ENCODE results near the gene TBXAS1.
A peak's percentile ranks its signal among the peaks of the same experiment; 100 is the strongest.

TBXAS1 gene

DNA sequence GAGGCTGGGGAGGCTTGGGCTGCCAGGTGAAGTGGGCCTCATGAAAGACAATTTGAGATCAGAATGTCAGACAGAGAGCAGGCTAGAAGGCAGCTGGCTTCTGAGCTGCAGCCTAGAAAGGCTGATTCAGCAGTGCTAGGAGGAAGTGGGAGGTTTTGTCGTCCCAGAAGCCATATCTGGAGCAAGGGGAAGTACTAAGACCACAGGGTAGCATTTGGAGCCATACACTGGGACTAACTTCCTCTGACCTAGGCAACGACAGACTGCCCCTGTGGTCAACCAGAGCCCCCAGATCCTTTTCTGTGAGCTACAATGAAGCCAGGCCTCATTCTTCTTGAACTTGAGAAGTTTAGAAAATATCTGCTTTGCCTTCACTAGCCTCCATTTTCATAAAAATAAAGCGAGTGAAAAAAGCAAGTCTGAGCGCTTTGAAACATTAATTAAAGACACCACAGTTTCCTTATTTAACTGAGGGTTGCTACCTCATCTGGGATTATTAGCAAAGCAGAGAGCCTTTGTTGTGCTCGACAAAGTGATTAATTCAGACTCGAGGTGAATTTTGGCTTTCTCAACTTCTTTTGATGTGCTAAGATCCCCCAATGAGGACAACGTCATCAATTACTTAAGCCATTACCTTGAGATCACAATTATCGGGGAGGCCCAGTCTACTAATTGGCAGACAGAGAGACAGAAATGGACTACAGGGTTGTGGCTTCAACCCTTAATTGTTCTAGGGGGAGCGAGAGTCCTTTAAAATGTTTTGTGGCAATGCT lies 26.6 kb downstream of the TBXAS1 start:
- Histone ChIP-seq H2BK12ac (ENCODE audit: low read length in 2 of 2) (peak overlapping the region in 1 of 2 experiments; percentile 51), H2BK120ac (ENCODE audit: low read depth, low read length) (no peak overlapping the region), H3K4me2 (ENCODE audit: low read length, poor library complexity, severe bottlenecking) (no peak overlapping the region), H3K4me3 (ENCODE audit: insufficient read depth in 1 of 2, low read depth in 1 of 2, low read length in 2 of 2) (no peak overlapping the region), H3K79me1 (replicated peaks; ENCODE audit: low read length, poor library complexity, severe bottlenecking) (peaks cover 2% of the 10 kb centered on the region), H3K27ac (ENCODE audit: low read length, poor library complexity, severe bottlenecking) (no peak overlapping the region), H3K4ac (ENCODE audit: low read depth in 1 of 2, low read length in 2 of 2) (peak overlapping the region; percentile 46 to 52), H3K9me3 (ENCODE audit: control insufficient read depth, low read length) (no peaks in the 10 kb centered on the region), H3K9ac (ENCODE audit: low read length) (no peak overlapping the region), H3K23ac (ENCODE audit: low read length in 2 of 2) (no peak overlapping the region), H3K14ac (ENCODE audit: low read length in 2 of 2) (no peak overlapping the region), H2AK5ac (ENCODE audit: low read length, severe bottlenecking) (no peak overlapping the region), H4K91ac (ENCODE audit: low read length) (no peak overlapping the region), H3K4me1 (ENCODE audit: control insufficient read depth, insufficient read depth, low read depth, low read length) (peaks cover 2% of the 10 kb centered on the region), H4K8ac (ENCODE audit: low read length) (peak overlapping the region; percentile 60), H3K18ac (ENCODE audit: low read depth in 1 of 2, low read length in 2 of 2) (peak overlapping the region; percentile 16 to 52), H2BK5ac (ENCODE audit: low read depth, low read length, poor library complexity, severe bottlenecking) (no peak overlapping the region), H3K27me3 (ENCODE audit: control insufficient read depth in 1 of 2, insufficient read depth in 1 of 2, low read length in 2 of 2) (no peaks in the 10 kb centered on the region), H2AFZ (ENCODE audit: low read depth, low read length) (peak overlapping the region; percentile 55), H3K36me3 (ENCODE audit: control insufficient read depth in 1 of 2, insufficient read depth in 2 of 2, low read depth in 1 of 2, low read length in 2 of 2) (no peaks in the 10 kb centered on the region), H2BK15ac (ENCODE audit: low read depth, poor library complexity, severe bottlenecking) (peak overlapping the region; percentile 60)
- no peak for DNase-seq
- WGBS = 81% methylated on average over 9 of the region's 9 CpGs

DNA sequence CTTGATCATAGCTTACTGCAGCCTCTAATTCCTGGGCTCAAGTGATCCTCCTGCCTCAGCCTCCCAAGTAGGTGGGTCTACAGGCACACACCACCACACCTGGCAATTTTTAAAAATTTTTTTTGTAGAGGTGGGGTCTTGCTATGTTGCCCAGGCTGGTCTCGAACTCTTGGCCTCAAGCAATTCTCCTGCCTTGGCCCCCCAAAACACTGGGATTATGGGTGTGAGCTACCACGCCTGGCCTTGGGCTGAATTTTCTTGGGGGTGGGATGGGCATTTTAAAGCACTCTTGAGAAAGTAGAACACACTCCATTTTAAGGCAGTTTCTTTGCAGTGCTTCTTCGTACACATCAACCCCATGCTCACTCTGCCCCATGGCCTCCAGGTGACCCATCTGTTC lies 28.7 kb downstream of the TBXAS1 start:
- Histone ChIP-seq H3K9ac (ENCODE audit: low read length) (no peak overlapping the region), H3K4me1 (ENCODE audit: control insufficient read depth, insufficient read depth, low read depth, low read length) (peaks cover 2% of the 10 kb centered on the region), H3K79me1 (replicated peaks; ENCODE audit: low read length, poor library complexity, severe bottlenecking) (peaks cover 2% of the 10 kb centered on the region), H3K36me3 (ENCODE audit: control insufficient read depth in 1 of 2, insufficient read depth in 2 of 2, low read depth in 1 of 2, low read length in 2 of 2) (no peaks in the 10 kb centered on the region), H2AFZ (ENCODE audit: low read depth, low read length) (no peak overlapping the region), H3K27me3 (ENCODE audit: control insufficient read depth in 1 of 2, insufficient read depth in 1 of 2, low read length in 2 of 2) (no peaks in the 10 kb centered on the region), H4K8ac (ENCODE audit: low read length) (no peak overlapping the region), H2AK5ac (ENCODE audit: low read length, severe bottlenecking) (no peak overlapping the region), H3K27ac (ENCODE audit: low read length, poor library complexity, severe bottlenecking) (no peak overlapping the region), H3K4me2 (ENCODE audit: low read length, poor library complexity, severe bottlenecking) (no peak overlapping the region), H2BK12ac (ENCODE audit: low read length in 2 of 2) (no peak overlapping the region), H2BK120ac (ENCODE audit: low read depth, low read length) (no peak overlapping the region), H3K14ac (ENCODE audit: low read length in 2 of 2) (no peak overlapping the region), H3K4me3 (ENCODE audit: insufficient read depth in 1 of 2, low read depth in 1 of 2, low read length in 2 of 2) (no peak overlapping the region), H3K9me3 (ENCODE audit: control insufficient read depth, low read length) (no peaks in the 10 kb centered on the region), H3K23ac (ENCODE audit: low read length in 2 of 2) (no peak overlapping the region), H3K4ac (ENCODE audit: low read depth in 1 of 2, low read length in 2 of 2) (no peak overlapping the region), H3K18ac (ENCODE audit: low read depth in 1 of 2, low read length in 2 of 2) (no peak overlapping the region), H4K91ac (ENCODE audit: low read length) (no peak overlapping the region), H2BK5ac (ENCODE audit: low read depth, low read length, poor library complexity, severe bottlenecking) (no peak overlapping the region), H2BK15ac (ENCODE audit: low read depth, poor library complexity, severe bottlenecking) (no peak overlapping the region)
- no peak for DNase-seq
- WGBS = 81% methylated on average over 3 of the region's 3 CpGs

DNA sequence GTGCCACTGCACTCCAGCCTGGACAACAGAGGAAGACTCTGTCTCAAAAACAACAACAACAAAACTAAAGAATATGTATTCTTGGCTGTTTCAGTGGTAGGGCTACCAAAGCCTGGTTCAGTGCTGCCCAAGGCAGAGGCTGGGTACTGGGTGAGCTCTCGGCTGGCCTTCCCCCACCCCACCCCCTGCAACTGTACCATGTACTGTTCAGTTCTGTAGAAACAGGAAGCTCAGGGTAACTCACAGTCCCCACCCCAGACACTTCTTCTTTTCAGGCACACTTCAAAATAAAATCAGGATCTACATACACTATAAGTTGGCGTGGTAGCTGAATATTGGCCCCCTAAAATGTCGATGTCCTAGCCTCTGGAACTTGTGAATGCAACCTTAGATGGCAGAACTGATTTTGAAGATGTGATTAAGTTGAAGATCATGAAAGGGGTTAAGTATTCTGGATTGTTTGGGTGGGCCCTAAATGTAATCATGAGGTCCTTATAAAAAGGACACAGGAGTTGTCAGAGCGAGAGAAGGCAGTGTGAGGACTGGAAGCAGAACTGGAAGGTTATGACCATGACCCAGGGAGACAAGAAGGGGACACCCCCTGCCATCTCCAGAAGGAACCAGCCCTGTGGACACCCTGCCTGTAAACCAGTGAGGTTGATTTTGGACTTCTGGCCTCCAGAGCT lies 31.2 kb downstream of the TBXAS1 start:
- no peaks in the 10 kb centered on the region for H3K27me3 ChIP-seq (ENCODE audit: control insufficient read depth in 1 of 2, insufficient read depth in 1 of 2, low read length in 2 of 2)
- 82% methylated on average over 4 of the region's 4 CpGs for WGBS

DNA sequence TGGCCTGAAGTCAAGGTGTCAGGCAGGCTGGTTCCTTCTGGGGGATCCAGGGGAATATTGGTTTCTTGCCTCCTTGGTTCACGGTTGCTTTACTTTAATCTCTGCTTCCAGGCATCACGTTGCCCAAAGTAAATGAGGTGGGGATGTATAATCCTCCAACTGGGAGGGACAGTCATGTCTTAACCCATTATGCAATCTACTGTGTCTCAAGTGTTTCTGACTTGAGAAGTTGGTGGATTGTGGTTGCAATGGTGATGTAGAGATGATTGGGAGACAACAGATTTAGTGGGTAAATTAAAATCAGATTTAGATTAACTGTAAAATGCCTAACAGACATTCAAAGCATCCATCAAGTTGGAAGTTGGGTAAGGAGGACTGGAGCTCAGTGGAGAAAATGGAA lies 32.7 kb downstream of the TBXAS1 start:
- no peak overlapping the region for H4K8ac ChIP-seq (ENCODE audit: low read length)
- H3K4ac ChIP-seq (ENCODE audit: low read depth in 1 of 2, low read length in 2 of 2) = no peak overlapping the region
- H3K36me3 ChIP-seq (ENCODE audit: control insufficient read depth in 1 of 2, insufficient read depth in 2 of 2, low read depth in 1 of 2, low read length in 2 of 2) = no peaks in the 10 kb centered on the region
- no peak for DNase-seq
- no peak overlapping the region for H3K9ac ChIP-seq (ENCODE audit: low read length)
- H4K91ac ChIP-seq (ENCODE audit: low read length) = no peak overlapping the region
- no peak overlapping the region for H2BK12ac ChIP-seq (ENCODE audit: low read length in 2 of 2)
- H2BK120ac ChIP-seq (ENCODE audit: low read depth, low read length) = no peak overlapping the region
- H3K4me1 ChIP-seq (ENCODE audit: control insufficient read depth, insufficient read depth, low read depth, low read length) = no peaks in the 10 kb centered on the region
- no peak overlapping the region for H3K4me3 ChIP-seq (ENCODE audit: insufficient read depth in 1 of 2, low read depth in 1 of 2, low read length in 2 of 2)
- no peaks in the 10 kb centered on the region for H3K27me3 ChIP-seq (ENCODE audit: control insufficient read depth in 1 of 2, insufficient read depth in 1 of 2, low read length in 2 of 2)
- H3K27ac ChIP-seq (ENCODE audit: low read length, poor library complexity, severe bottlenecking) = no peak overlapping the region
- H3K23ac ChIP-seq (ENCODE audit: low read length in 2 of 2) = no peak overlapping the region
- peaks cover 2% of the 10 kb centered on the region for H3K79me1 ChIP-seq (replicated peaks; ENCODE audit: low read length, poor library complexity, severe bottlenecking)
- no peak overlapping the region for H2BK15ac ChIP-seq (ENCODE audit: low read depth, poor library complexity, severe bottlenecking)
- H2AK5ac ChIP-seq (ENCODE audit: low read length, severe bottlenecking) = no peak overlapping the region
- H3K4me2 ChIP-seq (ENCODE audit: low read length, poor library complexity, severe bottlenecking) = no peak overlapping the region
- no peak overlapping the region for H2AFZ ChIP-seq (ENCODE audit: low read depth, low read length)
- H2BK5ac ChIP-seq (ENCODE audit: low read depth, low read length, poor library complexity, severe bottlenecking) = no peak overlapping the region
- 47% methylated on average over 2 of the region's 2 CpGs for WGBS
- no peaks in the 10 kb centered on the region for H3K9me3 ChIP-seq (ENCODE audit: control insufficient read depth, low read length)
- no peak overlapping the region for H3K18ac ChIP-seq (ENCODE audit: low read depth in 1 of 2, low read length in 2 of 2)
- H3K14ac ChIP-seq (ENCODE audit: low read length in 2 of 2) = no peak overlapping the region

More for the DNA sequence above, 31.2 kb downstream of the TBXAS1 start:
- Histone ChIP-seq H2BK12ac (ENCODE audit: low read length in 2 of 2) (no peak overlapping the region), H2BK15ac (ENCODE audit: low read depth, poor library complexity, severe bottlenecking) (no peak overlapping the region), H2BK5ac (ENCODE audit: low read depth, low read length, poor library complexity, severe bottlenecking) (no peak overlapping the region), H3K27ac (ENCODE audit: low read length, poor library complexity, severe bottlenecking) (no peak overlapping the region), H4K91ac (ENCODE audit: low read length) (no peak overlapping the region), H3K9ac (ENCODE audit: low read length) (no peak overlapping the region), H3K36me3 (ENCODE audit: control insufficient read depth in 1 of 2, insufficient read depth in 2 of 2, low read depth in 1 of 2, low read length in 2 of 2) (no peaks in the 10 kb centered on the region), H3K23ac (ENCODE audit: low read length in 2 of 2) (no peak overlapping the region), H2AFZ (ENCODE audit: low read depth, low read length) (no peak overlapping the region), H3K4ac (ENCODE audit: low read depth in 1 of 2, low read length in 2 of 2) (no peak overlapping the region), H4K8ac (ENCODE audit: low read length) (no peak overlapping the region), H3K4me1 (ENCODE audit: control insufficient read depth, insufficient read depth, low read depth, low read length) (peaks cover 1% of the 10 kb centered on the region), H2BK120ac (ENCODE audit: low read depth, low read length) (no peak overlapping the region), H3K79me1 (replicated peaks; ENCODE audit: low read length, poor library complexity, severe bottlenecking) (peaks cover 2% of the 10 kb centered on the region), H3K18ac (ENCODE audit: low read depth in 1 of 2, low read length in 2 of 2) (peak overlapping the region in 1 of 2 experiments; percentile 14), H3K4me2 (ENCODE audit: low read length, poor library complexity, severe bottlenecking) (no peak overlapping the region), H3K9me3 (ENCODE audit: control insufficient read depth, low read length) (no peaks in the 10 kb centered on the region), H3K4me3 (ENCODE audit: insufficient read depth in 1 of 2, low read depth in 1 of 2, low read length in 2 of 2) (no peak overlapping the region), H2AK5ac (ENCODE audit: low read length, severe bottlenecking) (no peak overlapping the region), H3K14ac (ENCODE audit: low read length in 2 of 2) (no peak overlapping the region)
- DNase-seq = no peak

Measured in mesenchymal stem cell (in vitro differentiated cells and primary cell).